ENCODE results near the gene RNF212B. TPM values are rescaled to one million over a fixed set of nuclear protein-coding genes. Genes with fewer than 3 reads are reported as not detected.

RNF212B gene
- total and polyA plus RNA-seq, 2 donors (not counting 3 experiments of a cell fraction or from before 2014, with no cell fraction given): not detected

DNA sequence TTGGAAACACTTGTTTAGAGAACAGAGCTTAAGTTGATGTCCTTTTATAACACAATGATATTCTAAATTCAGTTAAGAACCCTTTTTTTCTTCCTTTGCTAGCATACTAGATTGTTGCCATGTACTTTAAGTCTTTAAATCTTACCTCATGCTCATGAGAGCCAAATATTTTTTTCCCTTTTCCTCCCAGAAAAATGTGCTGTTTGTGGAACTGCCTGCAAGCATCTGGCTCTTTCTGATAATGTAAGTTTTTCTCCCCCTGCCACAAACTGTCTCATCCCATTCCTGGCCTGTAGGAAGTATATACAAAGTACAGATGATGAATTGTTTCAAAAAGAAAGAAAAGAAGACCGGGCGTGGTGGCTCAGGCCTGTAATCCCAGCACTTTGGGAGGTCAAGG is 5.3 kb downstream of the RNF212B start:
- Histone ChIP-seq H4K20me1 (replicated peaks; ENCODE audit: control insufficient read depth, extremely low read depth, insufficient read depth, low read length) (no peaks in the 10 kb centered on the region), H3K4me2 (ENCODE audit: insufficient read depth, low read length) (no peak overlapping the region), H2AFZ (ENCODE audit: low read depth, low read length) (no peak overlapping the region), H3K9ac (replicated peaks; ENCODE audit: extremely low read depth, insufficient read depth, low read length) (no peak overlapping the region), H3K9me3 (replicated peaks; ENCODE audit: control insufficient read depth, insufficient read depth, low read length) (no peaks in the 10 kb centered on the region), H3K9me1 (replicated peaks; ENCODE audit: control insufficient read depth, extremely low read depth, insufficient read depth, low read length) (no peaks in the 10 kb centered on the region), H3K36me3 (ENCODE audit: control insufficient read depth in 2 of 2, extremely low read depth in 1 of 2, insufficient read depth in 2 of 2, low read length in 2 of 2) (no peaks in the 10 kb centered on the region), H3K27me3 (ENCODE audit: control insufficient read depth in 2 of 2, insufficient read depth in 2 of 2, low read length in 2 of 2) (peaks cover 8 to 10% of the 10 kb centered on the region in 2 experiments), H3K4me1 (ENCODE audit: control insufficient read depth, extremely low read depth, insufficient read depth, low read length) (peaks cover 1% of the 10 kb centered on the region), H3K27ac (ENCODE audit: insufficient read depth, low read depth, low read length) (no peak overlapping the region), H3K79me2 (ENCODE audit: control insufficient read depth, insufficient read depth, low read length) (no peaks in the 10 kb centered on the region), H3K4me3 (replicated peaks in 1 of 3; ENCODE audit: insufficient read depth in 1 of 3, low read depth in 1 of 3, low read length in 3 of 3) (no peak overlapping the region)
- FAIRE-seq (no peak), DNase-seq (ENCODE audit: low read depth, low spot score) (no peak)
- CTCF ChIA-PET: interaction anchor here (1.6 kb wide), 1 partner anchor 17 kb away, joined by 4 read pairs; no protein-coding TSS in a partner anchor
- intact Hi-C loops (cut with micrococcal nuclease) (no loop called here), dilution Hi-C loops (cut with MboI; ENCODE audit: extremely low pct_ligation_motif_present, low sequenced_read_pairs) (no loop called here)
- no TSS peak for BruUV-seq (replicated peaks)
- POLR2A ChIA-PET: no interaction called here
- TF ChIP-seq EZH2 (IDR thresholded peaks at IDR 0.05; ENCODE audit: borderline replicate concordance, low read depth, low read length, severe bottlenecking) (no peak), GATA2 (IDR thresholded peaks at IDR 0.05; ENCODE audit: insufficient read depth, insufficient read length, low read depth, low read length) (no peak), POLR2AphosphoS5 (IDR thresholded peaks at IDR 0.05; ENCODE audit: insufficient read depth, low read depth, low read length) (no peak), JUN (IDR thresholded peaks at IDR 0.05; ENCODE audit: borderline replicate concordance, insufficient read depth, insufficient read length, low read depth) (no peak), POLR2A (IDR thresholded peaks at IDR 0.05; ENCODE audit: low read depth, low read length) (no peak), MYC (IDR thresholded peaks at IDR 0.05; ENCODE audit: low read depth, low read length) (no peak), FOS (IDR thresholded peaks at IDR 0.05; ENCODE audit: borderline replicate concordance, insufficient read depth, low read length) (no peak)
- TF ChIP-seq, protein P1, sequence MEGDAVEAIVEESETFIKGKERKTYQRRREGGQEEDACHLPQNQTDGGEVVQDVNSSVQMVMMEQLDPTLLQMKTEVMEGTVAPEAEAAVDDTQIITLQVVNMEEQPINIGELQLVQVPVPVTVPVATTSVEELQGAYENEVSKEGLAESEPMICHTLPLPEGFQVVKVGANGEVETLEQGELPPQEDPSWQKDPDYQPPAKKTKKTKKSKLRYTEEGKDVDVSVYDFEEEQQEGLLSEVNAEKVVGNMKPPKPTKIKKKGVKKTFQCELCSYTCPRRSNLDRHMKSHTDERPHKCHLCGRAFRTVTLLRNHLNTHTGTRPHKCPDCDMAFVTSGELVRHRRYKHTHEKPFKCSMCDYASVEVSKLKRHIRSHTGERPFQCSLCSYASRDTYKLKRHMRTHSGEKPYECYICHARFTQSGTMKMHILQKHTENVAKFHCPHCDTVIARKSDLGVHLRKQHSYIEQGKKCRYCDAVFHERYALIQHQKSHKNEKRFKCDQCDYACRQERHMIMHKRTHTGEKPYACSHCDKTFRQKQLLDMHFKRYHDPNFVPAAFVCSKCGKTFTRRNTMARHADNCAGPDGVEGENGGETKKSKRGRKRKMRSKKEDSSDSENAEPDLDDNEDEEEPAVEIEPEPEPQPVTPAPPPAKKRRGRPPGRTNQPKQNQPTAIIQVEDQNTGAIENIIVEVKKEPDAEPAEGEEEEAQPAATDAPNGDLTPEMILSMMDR (IDR thresholded peaks at IDR 0.05; ENCODE audit: extremely low read depth in 1 of 2, insufficient read depth in 1 of 2, low read depth in 1 of 2, low read length in 2 of 2): no peak
- TF ChIP-seq, protein P2, sequence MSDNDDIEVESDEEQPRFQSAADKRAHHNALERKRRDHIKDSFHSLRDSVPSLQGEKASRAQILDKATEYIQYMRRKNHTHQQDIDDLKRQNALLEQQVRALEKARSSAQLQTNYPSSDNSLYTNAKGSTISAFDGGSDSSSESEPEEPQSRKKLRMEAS (IDR thresholded peaks at IDR 0.05; ENCODE audit: insufficient read depth, insufficient read length): no peak

Measured in endothelial cell of umbilical vein (primary cell).